ENCODE measurements around the gene WWOX.
"Not testable (repeated sequence)": the region's sequence is repeated elsewhere in the genome, so short reads cannot be mapped to it uniquely, and the experiment has no call there.

The WWOX gene

GRCh38 chr16:79051313-79051712 is 951.9 kb downstream of the WWOX start:
- no peaks in the 10 kb centered on the region for H3K9me3 Mint-ChIP-seq
- peaks cover 5% of the 10 kb centered on the region for H3K27me3 Mint-ChIP-seq
- DNase-seq (no peak), ATAC-seq (no peak)
- no peak overlapping the region for H3K27ac Mint-ChIP-seq
- H3K4me3 Mint-ChIP-seq: no peak overlapping the region
- no peaks in the 10 kb centered on the region for H3K4me1 Mint-ChIP-seq

GRCh38 chr16:79052198-79052597 is 952.7 kb downstream of the WWOX start:
- H3K27ac Mint-ChIP-seq, DNase-seq, H3K9me3 Mint-ChIP-seq, H3K27me3 Mint-ChIP-seq, H3K4me3 Mint-ChIP-seq, ATAC-seq, H3K4me1 Mint-ChIP-seq: not testable (repeated sequence)

- ATAC-seq (no peak), DNase-seq (no peak)
- no peaks in the 10 kb centered on the region for H3K9me3 Mint-ChIP-seq
- H3K27me3 Mint-ChIP-seq: peaks cover 7% of the 10 kb centered on the region
- H3K4me3 Mint-ChIP-seq: no peak overlapping the region
- no peak overlapping the region for H3K27ac Mint-ChIP-seq
- no peaks in the 10 kb centered on the region for H3K4me1 Mint-ChIP-seq
These were observed 954.1 kb downstream of the WWOX start for GRCh38 chr16:79053577-79053976.

- H3K9me3 Mint-ChIP-seq: no peaks in the 10 kb centered on the region
- no peaks in the 10 kb centered on the region for H3K4me1 Mint-ChIP-seq
These were observed 954.9 kb downstream of the WWOX start for GRCh38 chr16:79054211-79054984.

GRCh38 chr16:79055251-79055970 is 956.0 kb downstream of the WWOX start:
- ATAC-seq: no peak
- DNase-seq: no peak
- peaks cover 7% of the 10 kb centered on the region for H3K27me3 Mint-ChIP-seq
- no peaks in the 10 kb centered on the region for H3K9me3 Mint-ChIP-seq
- H3K4me3 Mint-ChIP-seq: no peak overlapping the region
- H3K27ac Mint-ChIP-seq: no peak overlapping the region
- no peaks in the 10 kb centered on the region for H3K4me1 Mint-ChIP-seq

More at GRCh38 chr16:79054211-79054984, 954.9 kb downstream of the WWOX start:
- H3K4me3 Mint-ChIP-seq: no peak overlapping the region
- H3K27me3 Mint-ChIP-seq: peaks cover 7% of the 10 kb centered on the region
- no peak for DNase-seq
- no peak overlapping the region for H3K27ac Mint-ChIP-seq
- ATAC-seq: no peak

GRCh38 chr16:79061181-79061580 is 961.7 kb downstream of the WWOX start:
- Mint-ChIP-seq H3K4me1 (no peaks in the 10 kb centered on the region), H3K9me3 (peaks cover 7 to 11% of the 10 kb centered on the region in 2 donors), H3K27ac (no peak overlapping the region), H3K4me3 (no peak overlapping the region), H3K27me3 (peaks cover 9% of the 10 kb centered on the region)
- DNase-seq: no peak
- ATAC-seq: no peak

GRCh38 chr16:79062336-79062735 is 962.9 kb downstream of the WWOX start:
- DNase-seq: no peak
- peaks cover 7 to 11% of the 10 kb centered on the region in 2 donors for H3K9me3 Mint-ChIP-seq
- no peak overlapping the region for H3K27ac Mint-ChIP-seq
- no peak overlapping the region for H3K4me3 Mint-ChIP-seq
- peaks cover 7% of the 10 kb centered on the region for H3K27me3 Mint-ChIP-seq
- ATAC-seq: no peak
- H3K4me1 Mint-ChIP-seq: no peaks in the 10 kb centered on the region

- Mint-ChIP-seq H3K4me1 (no peaks in the 10 kb centered on the region), H3K4me3 (no peak overlapping the region), H3K27ac (no peak overlapping the region), H3K9me3 (peaks cover 7 to 11% of the 10 kb centered on the region in 2 donors), H3K27me3 (peaks cover 10% of the 10 kb centered on the region)
- no peak for DNase-seq
- no peak for ATAC-seq
These were observed 963.4 kb downstream of the WWOX start for GRCh38 chr16:79062821-79063220.

- ATAC-seq (no peak), DNase-seq (no peak)
- Mint-ChIP-seq H3K4me1 (peaks cover 3% of the 10 kb centered on the region), H3K27me3 (peaks cover 10% of the 10 kb centered on the region), H3K9me3 (peaks cover 7 to 11% of the 10 kb centered on the region in 2 donors), H3K27ac (no peak overlapping the region), H3K4me3 (no peak overlapping the region)
These were observed 965.0 kb downstream of the WWOX start for GRCh38 chr16:79064256-79064972.

- no peak overlapping the region for H3K27ac Mint-ChIP-seq
- DNase-seq: no peak
- peaks cover 7 to 11% of the 10 kb centered on the region in 2 donors for H3K9me3 Mint-ChIP-seq
- H3K4me3 Mint-ChIP-seq: no peak overlapping the region
- H3K4me1 Mint-ChIP-seq: peaks cover 22% of the 10 kb centered on the region
- H3K27me3 Mint-ChIP-seq: peaks cover 23% of the 10 kb centered on the region
- no peak for ATAC-seq
These were observed 967.1 kb downstream of the WWOX start for GRCh38 chr16:79066561-79066960.

- Mint-ChIP-seq H3K4me3 (no peak overlapping the region), H3K4me1 (peaks cover 25% of the 10 kb centered on the region), H3K27me3 (peaks cover 33% of the 10 kb centered on the region), H3K27ac (no peak overlapping the region), H3K9me3 (peaks cover 7 to 11% of the 10 kb centered on the region in 2 donors)
- peak; percentile 68 for ATAC-seq
- DNase-seq: no peak
These were observed 968.1 kb downstream of the WWOX start for GRCh38 chr16:79067600-79067999.

- Mint-ChIP-seq H3K27ac (no peak overlapping the region), H3K4me1 (peaks cover 34% of the 10 kb centered on the region)
These were observed 969.7 kb downstream of the WWOX start for GRCh38 chr16:79069121-79069520.

GRCh38 chr16:79069633-79070032 is 970.2 kb downstream of the WWOX start:
- peaks cover 47% of the 10 kb centered on the region for H3K27me3 Mint-ChIP-seq
- peak in 1 of 2 donors; percentile 40 for DNase-seq
- H3K4me1 Mint-ChIP-seq: peaks cover 38% of the 10 kb centered on the region
- peaks cover 2 to 5% of the 10 kb centered on the region in 2 donors for H3K9me3 Mint-ChIP-seq
- H3K4me3 Mint-ChIP-seq: no peak overlapping the region
- ATAC-seq: peak; percentile 84
- H3K27ac Mint-ChIP-seq: peak overlapping the region in 1 of 2 donors; percentile 86

More at GRCh38 chr16:79069121-79069520, 969.7 kb downstream of the WWOX start:
- DNase-seq (no peak), ATAC-seq (peak; percentile 3)
- no peak overlapping the region for H3K4me3 Mint-ChIP-seq
- peaks cover 46% of the 10 kb centered on the region for H3K27me3 Mint-ChIP-seq
- peaks cover 7 to 10% of the 10 kb centered on the region in 2 donors for H3K9me3 Mint-ChIP-seq

- Mint-ChIP-seq H3K4me3 (no peak overlapping the region), H3K9me3 (no peaks in the 10 kb centered on the region), H3K27ac (no peak overlapping the region), H3K4me1 (peaks cover 56% of the 10 kb centered on the region), H3K27me3 (peaks cover 54% of the 10 kb centered on the region)
- DNase-seq: no peak
- ATAC-seq: no peak
These were observed 972.0 kb downstream of the WWOX start for GRCh38 chr16:79071424-79071823.

- Mint-ChIP-seq H3K27ac (no peak overlapping the region), H3K4me3 (no peak overlapping the region), H3K9me3 (no peaks in the 10 kb centered on the region), H3K4me1 (peaks cover 67% of the 10 kb centered on the region), H3K27me3 (peaks cover 50% of the 10 kb centered on the region)
- ATAC-seq (no peak), DNase-seq (no peak)
These were observed 973.1 kb downstream of the WWOX start for GRCh38 chr16:79072517-79072916.

GRCh38 chr16:79073566-79073965 is 974.1 kb downstream of the WWOX start:
- Mint-ChIP-seq H3K27me3 (peaks cover 59% of the 10 kb centered on the region), H3K9me3 (no peaks in the 10 kb centered on the region), H3K4me3 (peak overlapping the region; percentile 9 to 27), H3K27ac (no peak overlapping the region), H3K4me1 (peaks cover 77% of the 10 kb centered on the region)
- DNase-seq: no peak
- no peak for ATAC-seq

All from stimulated activated naive CD8-positive, alpha-beta T cell treated with anti-CD3 and anti-CD28 coated beads, Interleukin-15, amount 100 ng/mL, for 72 hours (primary cell).